Ishikawa (cell line): ENCODE data around the gene PDGFB.

Experiments
- CEBPB ChIP-seq: IDR thresholded peaks from 2 replicates; pipeline ENCODE4 v1.6.1; 2012
- CREB1 ChIP-seq: IDR thresholded peaks from 2 replicates; pipeline ENCODE4 v1.6.1; 2012; ENCODE audit warnings: low read depth
- EGR1 ChIP-seq: IDR thresholded peaks from 2 replicates; pipeline ENCODE4 v1.6.1; 2012
- EP300 ChIP-seq: IDR thresholded peaks from 2 replicates; pipeline ENCODE4 v1.6.1; 2012; ENCODE audit warnings: borderline replicate concordance
- FOXM1 ChIP-seq: IDR thresholded peaks from 2 replicates; pipeline ENCODE4 v1.6.1; 2012; ENCODE audit warnings: low read depth, borderline replicate concordance
- MAX ChIP-seq: IDR thresholded peaks from 2 replicates; pipeline ENCODE4 v1.6.1; 2012
- NFIC ChIP-seq: IDR thresholded peaks from 2 replicates; pipeline ENCODE4 v1.6.1; 2012
- RAD21 ChIP-seq: IDR thresholded peaks from 2 replicates; pipeline ENCODE4 v1.6.1; 2012; ENCODE audit warnings: low read depth
- REST ChIP-seq: IDR thresholded peaks from 2 replicates; pipeline ENCODE4 v1.6.1; 2012; ENCODE audit warnings: low read depth, mild to moderate bottlenecking
- TAF1 ChIP-seq: IDR thresholded peaks from 2 replicates; pipeline ENCODE4 v1.6.1; 2012; ENCODE audit warnings: low read depth, mild to moderate bottlenecking
- TCF12 ChIP-seq: IDR thresholded peaks from 2 replicates; pipeline ENCODE4 v1.6.1; 2012; ENCODE audit warnings: low read depth
- TEAD4 ChIP-seq: IDR thresholded peaks from 2 replicates; pipeline ENCODE4 v1.6.1; 2012
- USF1 ChIP-seq: IDR thresholded peaks from 2 replicates; pipeline ENCODE4 v1.6.1; 2012
- YY1 ChIP-seq: IDR thresholded peaks from 2 replicates; pipeline ENCODE4 v1.6.1; 2012; ENCODE audit warnings: low read depth
- ZBTB7A ChIP-seq: IDR thresholded peaks from 2 replicates; pipeline ENCODE4 v1.6.1; 2012; ENCODE audit warnings: low read depth

PDGFB gene

GRCh38 chr22:39226353-39226752 lies 18.4 kb downstream of the PDGFB start:
- TF ChIP-seq FOXM1 (no peak), NFIC (no peak), TCF12 (no peak), TEAD4 (no peak), YY1 (no peak), EGR1 (no peak)

GRCh38 chr22:39225591-39225990 lies 19.2 kb downstream of the PDGFB start:
- TF ChIP-seq ZBTB7A, result no peak
- no peak for TF ChIP-seq USF1
- no peak for TF ChIP-seq EGR1
- TF ChIP-seq REST, result no peak
- TF ChIP-seq TAF1, result no peak
- no peak for TF ChIP-seq TEAD4
- no peak for TF ChIP-seq CREB1
- TF ChIP-seq YY1, result no peak

- TF ChIP-seq ZBTB7A (no peak), TAF1 (no peak), TEAD4 (no peak), EGR1 (no peak), NFIC (no peak), CREB1 (no peak)
These were observed 20.2 kb downstream of the PDGFB start for GRCh38 chr22:39224550-39224949.

- TF ChIP-seq USF1, result no peak
- no peak for TF ChIP-seq REST
- TF ChIP-seq MAX, result no peak
- no peak for TF ChIP-seq EGR1
- TF ChIP-seq TCF12, result no peak
- TF ChIP-seq ZBTB7A, result no peak
- TF ChIP-seq CREB1, result no peak
- no peak for TF ChIP-seq TAF1
- TF ChIP-seq RAD21, result no peak
- no peak for TF ChIP-seq FOXM1
- no peak for TF ChIP-seq YY1
- no peak for TF ChIP-seq TEAD4
- no peak for TF ChIP-seq NFIC
- no peak for TF ChIP-seq CEBPB
- TF ChIP-seq EP300, result no peak
These were observed 21.6 kb downstream of the PDGFB start for GRCh38 chr22:39223091-39223710.

- TF ChIP-seq CEBPB, result no peak
- TF ChIP-seq EP300, result no peak
- no peak for TF ChIP-seq TCF12
- TF ChIP-seq NFIC, result no peak
- TF ChIP-seq REST, result no peak
- no peak for TF ChIP-seq YY1
- TF ChIP-seq CREB1, result no peak
- no peak for TF ChIP-seq USF1
- no peak for TF ChIP-seq EGR1
- no peak for TF ChIP-seq ZBTB7A
- TF ChIP-seq FOXM1, result no peak
- no peak for TF ChIP-seq TEAD4
- TF ChIP-seq RAD21, result no peak
- no peak for TF ChIP-seq MAX
These were observed 22.6 kb downstream of the PDGFB start for GRCh38 chr22:39221999-39222686.
